Uterus (tissue), 4 donors: ENCODE results near the gene RINL. TPM values are rescaled to one million over a fixed set of nuclear protein-coding genes. Genes with fewer than 3 reads are reported as not detected.

Source experiments
- DNase-seq, 2 donors: peaks; one replicate each; pipeline ENCODE4 v3.0.0-alpha.2; 2019 to 2020
- H3K27ac ChIP-seq, 2 donors: fragments of 200-600 bp; sonication (generic); 1 replicate in 1 of 2; 2 replicates in 1 of 2; pipeline ENCODE4 v1.5.1; 2016 to 2018
- H3K27me3 ChIP-seq, 2 donors: fragments of 200-600 bp; sonication (generic); one replicate each; pipeline ENCODE4 v1.5.1; 2018 to 2019; ENCODE audit warnings: control low read depth in 1 of 2
- H3K36me3 ChIP-seq, 2 donors: fragments of 200-600 bp; sonication (generic); one replicate each; pipeline ENCODE4 v1.5.1; 2019; ENCODE audit warnings: control low read depth in 1 of 2
- H3K4me1 ChIP-seq, 2 donors: fragments of 200-600 bp; sonication (generic); one replicate each; pipeline ENCODE4 v1.5.1; 2018 to 2019; ENCODE audit warnings: control low read depth in 1 of 2
- H3K4me3 ChIP-seq, 2 donors: fragments of 200-600 bp; sonication (generic); 1 replicate in 1 of 2; 2 replicates in 1 of 2; pipeline ENCODE4 v1.5.1; 2018 to 2019; ENCODE audit warnings: mild to moderate bottlenecking in 1 of 2
- H3K9me3 ChIP-seq, 2 donors: fragments of 200-600 bp; sonication (generic); one replicate each; pipeline ENCODE4 v1.5.1; 2019; ENCODE audit warnings: control low read depth in 1 of 2
- POLR2A ChIP-seq, 2 donors: fragments of 450-650 bp; IDR thresholded peaks; one replicate each; pipeline ENCODE4 v1.6.1; 2016; ENCODE audit warnings: antibody characterized with exemption in 2 of 2, mild to moderate bottlenecking in 1 of 2, moderate library complexity in 1 of 2
- intact Hi-C: fragments of 100-400 bp; cut with DNase I; formaldehyde crosslinking; loops from one replicate; pipeline ENCODE4 v1.15.1; 2023; ENCODE audit warnings: low total_unique reads
- total RNA-seq, 4 donors: library from RNA; depleted of rRNA in 3 of 4; stranded (reverse); fragments of >200 nt in 3 of 4; gene quantifications; one replicate each; pipeline versions ENCODE4 v1.1.0 to v1.2.4, GENCODE V29; 2014 to 2023
- TF ChIP-seq, protein P1 (sequence below), 4 experiments: fragments of 200-600 bp in 2 of 4; fragments of 450-650 bp in 2 of 4; sonication (generic) in 2 of 4; IDR thresholded peaks; one replicate each; pipeline ENCODE4 v1.5.1; 2016 to 2019; ENCODE audit warnings: antibody characterized with exemption in 4 of 4, mild to moderate bottlenecking in 2 of 4, moderate library complexity in 1 of 4
- donor health status: DM: yes; HTN: yes; CAD: no.

RINL gene
- total RNA-seq, 4 donors from 2014 or later, result 3.3 to 308 (median 5.0) TPM

DNA sequence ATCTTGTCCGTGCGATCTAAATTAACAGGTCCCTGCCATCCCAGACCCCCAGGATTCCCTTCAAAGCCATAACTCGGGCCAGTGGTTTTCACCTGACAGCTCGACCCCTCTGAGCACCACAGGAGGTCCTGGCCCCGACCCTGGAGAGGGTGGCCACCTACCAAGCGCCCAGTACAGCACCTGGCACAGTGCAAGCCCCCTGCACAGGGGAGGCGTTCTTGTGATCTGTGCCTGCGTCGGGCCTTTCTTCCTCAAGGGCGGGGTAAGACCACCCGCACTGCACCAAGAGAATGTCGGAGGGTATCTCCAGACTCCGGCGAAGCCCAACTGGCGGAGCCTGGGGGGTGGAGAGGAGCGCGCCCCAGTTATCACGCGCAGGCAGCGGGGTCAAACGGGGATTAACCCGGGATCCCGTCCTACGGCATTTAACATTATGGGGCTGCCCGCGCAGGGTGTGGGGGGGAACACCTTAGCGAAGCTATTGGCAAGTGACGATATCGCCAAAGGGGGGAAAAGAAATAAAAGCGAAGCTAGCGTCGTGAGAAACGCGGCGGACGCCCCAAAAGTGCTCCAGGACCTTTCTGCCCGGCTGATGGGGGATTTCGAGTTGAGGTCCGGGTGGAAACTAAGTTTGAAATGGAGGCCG is 27.0 kb downstream of the RINL start:
- intact Hi-C loops, result no loop called here
- Histone ChIP-seq H3K27ac (peak overlapping the region; percentile 98 to 99), H3K4me1 (peaks cover 9 to 24% of the 10 kb centered on the region in 2 donors), H3K36me3 (no peaks in the 10 kb centered on the region), H3K4me3 (peak overlapping the region; percentile 78 to 79), H3K9me3 (no peaks in the 10 kb centered on the region), H3K27me3 (no peaks in the 10 kb centered on the region)
- TF ChIP-seq, protein P1, sequence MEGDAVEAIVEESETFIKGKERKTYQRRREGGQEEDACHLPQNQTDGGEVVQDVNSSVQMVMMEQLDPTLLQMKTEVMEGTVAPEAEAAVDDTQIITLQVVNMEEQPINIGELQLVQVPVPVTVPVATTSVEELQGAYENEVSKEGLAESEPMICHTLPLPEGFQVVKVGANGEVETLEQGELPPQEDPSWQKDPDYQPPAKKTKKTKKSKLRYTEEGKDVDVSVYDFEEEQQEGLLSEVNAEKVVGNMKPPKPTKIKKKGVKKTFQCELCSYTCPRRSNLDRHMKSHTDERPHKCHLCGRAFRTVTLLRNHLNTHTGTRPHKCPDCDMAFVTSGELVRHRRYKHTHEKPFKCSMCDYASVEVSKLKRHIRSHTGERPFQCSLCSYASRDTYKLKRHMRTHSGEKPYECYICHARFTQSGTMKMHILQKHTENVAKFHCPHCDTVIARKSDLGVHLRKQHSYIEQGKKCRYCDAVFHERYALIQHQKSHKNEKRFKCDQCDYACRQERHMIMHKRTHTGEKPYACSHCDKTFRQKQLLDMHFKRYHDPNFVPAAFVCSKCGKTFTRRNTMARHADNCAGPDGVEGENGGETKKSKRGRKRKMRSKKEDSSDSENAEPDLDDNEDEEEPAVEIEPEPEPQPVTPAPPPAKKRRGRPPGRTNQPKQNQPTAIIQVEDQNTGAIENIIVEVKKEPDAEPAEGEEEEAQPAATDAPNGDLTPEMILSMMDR (IDR thresholded peaks at IDR 0.05), result no peak
- TF ChIP-seq POLR2A (IDR thresholded peaks at IDR 0.05), result no peak
- peak; percentile 48 to 59 for DNase-seq

DNA sequence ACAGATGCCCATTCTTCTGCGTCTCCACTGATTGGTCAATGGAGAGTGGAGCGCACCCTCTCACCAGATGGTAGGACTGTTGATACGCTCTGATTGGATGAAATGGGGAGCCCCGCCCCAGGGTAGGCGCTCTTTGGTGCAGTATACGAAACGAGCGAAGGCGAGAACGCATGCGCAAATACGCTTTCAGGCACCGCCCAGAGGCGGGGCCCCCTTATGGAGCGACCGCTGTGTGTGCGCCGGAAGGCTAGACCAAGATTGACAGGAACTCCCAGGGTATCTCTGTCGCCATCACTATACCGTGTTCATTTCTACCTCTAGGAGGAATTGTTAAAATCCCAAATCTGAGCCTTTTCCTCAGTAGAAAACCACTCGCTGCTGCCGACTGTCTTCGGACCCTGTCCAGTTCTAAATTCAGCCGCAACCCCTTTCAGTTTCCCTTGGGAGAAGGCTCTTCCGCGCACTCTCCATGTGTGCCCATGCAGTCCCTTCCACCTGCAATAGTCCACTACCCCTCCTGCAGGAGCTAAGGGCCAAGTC is 27.6 kb downstream of the RINL start:
- peak; percentile 88 to 97 for TF ChIP-seq POLR2A (IDR thresholded peaks at IDR 0.05)
- TF ChIP-seq, protein P1 (IDR thresholded peaks at IDR 0.05), result peak in 3 of 4 experiments; percentile 17 to 61 (median 28)
- peak in 1 of 2 donors; percentile 99 for DNase-seq
- peaks cover 9 to 24% of the 10 kb centered on the region in 2 donors for H3K4me1 ChIP-seq

DNA sequence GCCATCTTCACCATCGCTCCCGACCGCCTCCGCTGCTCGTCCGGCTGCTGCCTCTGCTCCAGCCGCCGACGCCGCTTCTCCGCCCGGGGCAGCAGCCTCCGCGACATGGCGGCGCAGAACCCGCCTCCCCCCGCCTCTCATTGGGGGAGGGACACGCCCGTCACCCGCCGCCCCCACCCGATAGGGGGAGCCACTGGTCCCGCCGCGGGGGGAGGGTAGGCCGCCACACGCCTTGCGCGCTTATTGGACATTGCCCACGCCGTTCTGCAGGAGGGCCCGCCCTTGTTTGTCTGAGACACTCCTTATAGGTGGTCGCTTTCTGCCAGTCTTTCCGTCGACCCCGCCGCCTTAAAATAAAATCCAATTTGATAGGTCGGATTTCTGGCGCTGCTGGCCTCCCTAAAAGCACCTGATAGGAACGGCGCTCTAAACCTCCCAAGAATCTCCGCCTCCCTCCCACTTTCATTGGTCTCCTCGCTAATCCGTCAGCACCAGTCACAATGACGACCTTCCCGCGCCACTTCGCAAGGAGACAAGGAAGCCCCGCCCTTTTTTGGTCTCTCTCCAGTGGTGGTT is 28.1 kb downstream of the RINL start, which contains the start of gene HNRNPL:
TSS of gene HNRNPL (minus strand) at position 127 of the 576 bp plus-strand sequence. CDS start at position 107, 20 bp downstream.
- intact Hi-C loops, result no loop called here
- Histone ChIP-seq H3K4me1 (peaks cover 9 to 24% of the 10 kb centered on the region in 2 donors), H3K36me3 (no peaks in the 10 kb centered on the region), H3K27ac (peak within 1 kb of the TSS; percentile 100), H3K4me3 (peak within 1 kb of the TSS; percentile 79 to 90), H3K27me3 (no peaks in the 10 kb centered on the region), H3K9me3 (no peaks in the 10 kb centered on the region)
- peak; percentile 94 to 99 for TF ChIP-seq POLR2A (IDR thresholded peaks at IDR 0.05)
- TF ChIP-seq, protein P1 (IDR thresholded peaks at IDR 0.05), result peak in 3 of 4 experiments; percentile 28 to 50 (median 49)
- peak; percentile 99 to 100 for DNase-seq

More for the DNA sequence above, 27.6 kb downstream of the RINL start:
- intact Hi-C loops, result no loop called here
- Histone ChIP-seq H3K4me3 (peak overlapping the region; percentile 78 to 79), H3K27ac (peak overlapping the region; percentile 98 to 99), H3K36me3 (no peaks in the 10 kb centered on the region), H3K9me3 (no peaks in the 10 kb centered on the region), H3K27me3 (no peaks in the 10 kb centered on the region)

GRCh38 chr19:38849147-38849859 is 28.8 kb downstream of the RINL start:
- H3K36me3 ChIP-seq, result no peaks in the 10 kb centered on the region
- H3K27ac ChIP-seq, result peak overlapping the region; percentile 100
- H3K4me1 ChIP-seq, result peaks cover 9 to 24% of the 10 kb centered on the region in 2 donors
- peak; percentile 96 to 98 for DNase-seq
- TF ChIP-seq POLR2A (IDR thresholded peaks at IDR 0.05), result peak in 1 of 2 donors; percentile 40
- TF ChIP-seq, protein P1 (IDR thresholded peaks at IDR 0.05), result peak in 2 of 4 experiments; percentile 28 to 39
- peak overlapping the region; percentile 59 to 90 for H3K4me3 ChIP-seq
- H3K9me3 ChIP-seq, result no peaks in the 10 kb centered on the region
- H3K27me3 ChIP-seq, result no peaks in the 10 kb centered on the region
- intact Hi-C loops, result no loop called here
